ENCODE data around the gene NOP9. TPM values are rescaled to one million over a fixed set of nuclear protein-coding genes. Genes with fewer than 3 reads are reported as not detected.

NOP9 gene
- total RNA-seq, 1 donor from 2014 or later: 28.3 TPM

GRCh38 chr14:24300326-24300980, 803 bp downstream of the NOP9 start:
- DNase-seq (ENCODE audit: low spot score): no peak
- intact Hi-C loops (cut with DNase I): no loop called here

- intact Hi-C loops (cut with DNase I): no loop called here
- DNase-seq (ENCODE audit: low spot score): no peak
These were observed 4.4 kb downstream of the NOP9 start for GRCh38 chr14:24304019-24304387.

GRCh38 chr14:24307156-24307574, 7.5 kb downstream of the NOP9 start:
- no peak for DNase-seq (ENCODE audit: low spot score)
- intact Hi-C loops (cut with DNase I): no loop called here

- intact Hi-C loops (cut with DNase I): no loop called here
- peak; percentile 82 for DNase-seq (ENCODE audit: low spot score)
These were observed 8.1 kb downstream of the NOP9 start, which contains the start of gene CIDEB for GRCh38 chr14:24307575-24308341. CIDEB (minus strand) TSS chr14:24307977; CDS start chr14:24307858, 119 bp downstream.

- intact Hi-C loops (cut with DNase I): no loop called here
These were observed 8.9 kb downstream of the NOP9 start for GRCh38 chr14:24308342-24309124.

GRCh38 chr14:24309538-24310264, 10.1 kb downstream of the NOP9 start, which contains the start of gene LTB4R2:
LTB4R2 (plus strand) TSS chr14:24310140; CDS start chr14:24310665, 525 bp downstream.
- DNase-seq (ENCODE audit: low spot score): no peak
- intact Hi-C loops (cut with DNase I): no loop called here

More at GRCh38 chr14:24308342-24309124, 8.9 kb downstream of the NOP9 start:
- DNase-seq (ENCODE audit: low spot score): no peak

- intact Hi-C loops (cut with DNase I): no loop called here
- DNase-seq (ENCODE audit: low spot score): no peak
These were observed 10.6 kb downstream of the NOP9 start for GRCh38 chr14:24310265-24310645.

- DNase-seq (ENCODE audit: low spot score): peak; percentile 92
- intact Hi-C loops (cut with DNase I): no loop called here
These were observed 11.3 kb downstream of the NOP9 start, which contains the start of gene LTB4R for GRCh38 chr14:24310646-24311604. LTB4R (plus strand) TSS chr14:24311502; CDS start chr14:24315652, 4,150 bp downstream.

GRCh38 chr14:24311837-24312615, 12.4 kb downstream of the NOP9 start:
- intact Hi-C loops (cut with DNase I): no loop called here
- DNase-seq (ENCODE audit: low spot score): no peak

GRCh38 chr14:24312736-24313507, 13.3 kb downstream of the NOP9 start:
- peak; percentile 89 for DNase-seq (ENCODE audit: low spot score)
- intact Hi-C loops (cut with DNase I): no loop called here

GRCh38 chr14:24313913-24314312, 14.3 kb downstream of the NOP9 start:
- no peak for DNase-seq (ENCODE audit: low spot score)
- intact Hi-C loops (cut with DNase I): no loop called here

GRCh38 chr14:24314377-24315193, 14.9 kb downstream of the NOP9 start:
- DNase-seq (ENCODE audit: low spot score): no peak
- intact Hi-C loops (cut with DNase I): no loop called here

GRCh38 chr14:24315243-24315806, 15.7 kb downstream of the NOP9 start:
- no peak for DNase-seq (ENCODE audit: low spot score)
- intact Hi-C loops (cut with DNase I): no loop called here

GRCh38 chr14:24315807-24316596, 16.4 kb downstream of the NOP9 start:
- DNase-seq (ENCODE audit: low spot score): no peak
- intact Hi-C loops (cut with DNase I): no loop called here

GRCh38 chr14:24316597-24316950, 16.9 kb downstream of the NOP9 start:
- intact Hi-C loops (cut with DNase I): no loop called here
- DNase-seq (ENCODE audit: low spot score): no peak
